GM11168 (cell line): ENCODE measurements around the gene ACTR3C.

Source experiments
- in situ Hi-C: fragments of 300-500 bp; cut with MboI; formaldehyde crosslinking; loops from one replicate; pipeline ENCODE4 v1.12.0; 2022; ENCODE audit warnings: low sequenced_read_pairs; ENCODE audit not compliant: unreplicated experiment

ACTR3C gene

GRCh38 chr7:150338166-150338829 lies 15.0 kb upstream of the ACTR3C start:
- in situ Hi-C loops, result no loop called here

- in situ Hi-C loops, result no loop called here
These were observed 14.3 kb upstream of the ACTR3C start for GRCh38 chr7:150337659-150338081.

DNA sequence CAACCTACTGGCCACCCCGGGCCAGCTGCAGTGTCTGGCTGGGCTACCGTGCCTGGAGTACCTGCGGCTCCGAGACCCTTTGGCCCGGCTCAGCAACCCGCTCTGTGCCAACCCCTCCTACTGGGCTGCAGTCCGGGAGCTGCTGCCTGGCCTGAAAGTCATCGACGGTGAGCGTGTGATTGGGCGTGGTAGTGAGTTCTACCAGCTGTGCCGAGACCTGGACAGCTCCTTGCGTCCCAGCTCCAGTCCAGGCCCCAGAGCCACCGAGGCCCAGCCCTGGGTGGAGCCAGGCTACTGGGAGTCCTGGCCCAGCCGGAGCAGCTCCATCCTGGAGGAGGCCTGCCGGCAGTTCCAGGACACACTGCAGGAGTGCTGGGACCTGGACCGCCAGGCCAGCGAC lies 13.8 kb upstream of the ACTR3C start:
- in situ Hi-C loops, result no loop called here

- in situ Hi-C loops, result no loop called here
These were observed 13.4 kb upstream of the ACTR3C start for GRCh38 chr7:150336746-150337145.

DNA sequence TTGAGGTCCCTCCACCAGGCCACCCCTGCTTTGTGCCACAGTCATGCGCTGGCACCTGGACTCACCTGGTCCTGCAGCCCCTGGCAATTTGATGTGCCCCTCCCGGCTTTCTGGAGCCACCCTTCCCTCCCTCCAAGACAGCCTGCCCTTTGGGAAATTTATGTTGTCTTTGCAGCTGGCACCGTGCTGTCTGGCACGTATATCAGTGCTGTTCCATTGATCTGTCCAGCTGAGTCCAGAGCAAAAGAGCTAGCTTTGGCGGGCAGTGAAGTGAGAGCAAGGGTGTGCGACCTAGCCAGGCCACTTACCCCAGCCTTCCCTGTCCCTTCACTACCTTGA lies 12.4 kb upstream of the ACTR3C start:
- in situ Hi-C loops, result no loop called here

DNA sequence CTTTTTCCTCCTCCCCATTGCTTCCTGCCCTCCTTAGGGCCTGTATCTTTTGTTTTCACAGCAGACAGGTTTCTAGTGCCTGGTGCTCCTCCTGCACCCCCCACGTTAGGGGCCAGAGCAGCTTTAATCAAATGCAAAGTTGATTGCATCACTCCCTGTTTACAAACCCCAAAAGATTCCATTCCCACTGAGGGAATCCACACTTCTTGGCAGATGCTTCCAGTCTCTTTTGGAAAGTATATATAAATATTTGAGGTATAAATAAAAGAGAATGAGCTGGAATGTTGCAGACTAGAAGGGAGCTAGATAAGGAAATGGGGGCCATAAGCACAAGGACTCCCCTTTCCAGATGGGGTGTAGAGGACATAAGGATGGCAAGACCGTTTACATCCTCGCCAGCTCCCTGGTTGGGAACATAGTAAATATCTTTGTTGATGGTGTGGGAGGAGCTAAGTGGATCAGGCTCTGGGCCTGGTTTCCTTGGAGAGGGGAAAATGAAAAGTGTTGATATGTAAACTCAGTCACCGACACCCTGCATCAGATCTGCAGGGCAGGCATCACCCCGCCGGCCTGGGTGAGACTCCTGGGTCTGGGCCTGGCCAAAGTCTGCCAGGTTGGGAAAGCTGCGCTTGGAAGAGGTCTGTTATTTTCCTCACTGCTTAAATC lies 11.9 kb upstream of the ACTR3C start:
- in situ Hi-C loops, result no loop called here

GRCh38 chr7:150334108-150334507 lies 10.8 kb upstream of the ACTR3C start:
- in situ Hi-C loops, result no loop called here

DNA sequence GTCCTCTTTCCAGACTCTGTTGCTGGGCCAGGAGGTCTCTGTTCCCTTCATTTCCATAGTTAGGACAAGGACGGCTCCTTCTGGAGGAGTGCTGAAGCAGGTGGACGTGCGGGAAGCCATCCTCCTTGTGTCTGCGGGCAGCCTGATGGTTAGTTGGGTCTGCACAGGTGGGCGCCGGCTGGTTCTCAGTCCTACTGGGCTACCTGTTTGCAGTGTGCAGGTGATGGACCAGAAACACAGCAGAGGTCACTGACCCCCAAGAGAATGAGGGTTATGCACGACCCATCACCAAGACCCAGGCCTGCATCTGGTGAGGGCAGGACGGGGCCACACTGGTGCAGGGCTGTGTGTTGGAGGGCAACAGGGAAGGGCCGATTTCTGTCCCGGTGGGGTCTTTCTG lies 10.3 kb upstream of the ACTR3C start:
- in situ Hi-C loops, result no loop called here

- in situ Hi-C loops, result no loop called here
These were observed 9.7 kb upstream of the ACTR3C start for GRCh38 chr7:150332852-150333635.

DNA sequence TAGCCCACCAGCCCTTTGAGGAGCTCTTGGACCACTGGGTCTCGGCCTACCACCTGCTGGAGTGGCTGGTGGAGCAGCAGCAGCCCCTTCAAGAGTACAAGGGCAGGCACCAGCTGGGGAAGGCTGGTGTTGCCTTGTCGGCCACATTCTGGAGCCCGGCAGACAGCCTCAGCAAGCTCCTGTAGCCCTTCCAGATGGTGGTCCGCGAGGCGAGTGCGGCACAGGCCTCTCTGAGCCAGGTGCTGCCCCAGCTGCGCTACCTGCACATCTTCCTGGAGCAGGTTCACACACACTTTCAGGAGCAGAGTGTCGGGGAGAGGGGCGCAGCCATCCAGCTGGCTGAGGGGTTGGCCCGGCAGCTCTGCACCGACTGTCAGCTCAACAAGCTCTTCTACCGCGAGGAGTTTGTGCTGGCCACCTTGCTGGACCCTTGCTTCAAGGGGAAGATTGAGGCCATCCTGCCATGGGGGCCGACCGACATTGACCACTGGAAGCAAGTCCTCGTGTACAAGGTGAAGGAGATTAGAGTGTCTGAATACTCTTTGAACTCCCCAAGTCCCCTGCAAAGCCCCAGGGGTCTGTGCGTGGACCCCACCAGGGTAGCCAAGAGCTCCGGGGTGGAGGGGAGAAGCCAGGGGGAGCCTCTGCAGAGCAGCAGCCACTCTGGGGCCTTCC lies 7.0 kb upstream of the ACTR3C start:
- in situ Hi-C loops, result no loop called here

DNA sequence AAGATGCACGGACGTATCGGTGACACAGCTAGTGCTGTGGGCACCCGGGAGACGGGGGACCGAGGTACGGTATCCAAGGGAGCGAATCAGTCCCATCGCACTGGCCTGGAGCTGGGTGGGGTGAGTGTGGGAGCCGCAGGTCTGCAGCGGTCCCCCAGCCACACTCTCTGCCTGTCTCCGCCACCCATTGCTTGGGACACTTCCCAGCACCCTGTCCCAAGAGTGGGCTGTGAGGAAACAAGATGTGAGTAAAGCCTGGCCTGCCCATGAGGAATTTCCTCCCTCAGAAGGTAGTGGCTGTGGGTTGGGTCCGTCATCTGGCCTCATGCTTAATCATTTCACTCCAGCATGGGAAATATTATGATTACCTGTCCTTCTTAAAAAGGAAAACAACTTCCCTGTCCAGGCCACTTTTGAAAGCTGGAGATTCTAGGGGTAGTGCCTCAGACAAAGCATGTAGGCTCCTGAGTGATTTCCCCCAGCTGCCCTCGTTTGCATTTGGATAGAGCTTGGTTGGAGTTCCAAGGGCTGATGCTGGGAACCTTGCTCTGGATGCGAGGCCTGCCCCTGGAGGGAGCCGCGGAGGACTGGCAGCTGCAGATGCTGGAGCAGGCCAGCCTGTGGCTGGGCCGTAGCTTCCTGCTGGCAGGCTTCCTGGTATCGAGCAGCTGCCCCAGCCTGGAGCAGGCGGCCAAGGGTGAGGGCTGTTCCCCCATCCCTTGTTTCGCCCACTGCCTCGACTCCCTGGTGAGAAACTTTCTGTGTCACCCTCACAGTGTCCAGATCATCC lies 6.2 kb upstream of the ACTR3C start:
- in situ Hi-C loops, result no loop called here

DNA sequence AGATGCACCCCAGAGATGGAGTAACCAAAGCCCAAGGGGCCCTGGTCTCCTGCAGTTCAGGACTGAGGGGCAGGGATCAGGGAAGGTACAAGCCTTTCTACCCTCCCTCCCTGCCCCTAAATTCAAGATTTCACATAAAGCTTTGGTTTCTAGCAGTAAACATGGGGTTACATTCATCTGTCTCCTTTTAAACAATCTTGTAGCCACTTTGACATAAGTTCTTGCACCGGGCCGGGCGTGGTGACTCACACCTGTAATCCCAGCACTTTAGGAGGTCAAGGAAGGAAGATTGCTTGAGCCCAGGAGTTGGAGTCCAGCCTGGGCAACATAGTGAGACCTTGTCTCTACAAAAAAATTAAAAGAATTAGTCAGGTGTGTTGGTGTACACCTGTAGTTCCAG lies 4.0 kb upstream of the ACTR3C start:
- in situ Hi-C loops, result no loop called here

DNA sequence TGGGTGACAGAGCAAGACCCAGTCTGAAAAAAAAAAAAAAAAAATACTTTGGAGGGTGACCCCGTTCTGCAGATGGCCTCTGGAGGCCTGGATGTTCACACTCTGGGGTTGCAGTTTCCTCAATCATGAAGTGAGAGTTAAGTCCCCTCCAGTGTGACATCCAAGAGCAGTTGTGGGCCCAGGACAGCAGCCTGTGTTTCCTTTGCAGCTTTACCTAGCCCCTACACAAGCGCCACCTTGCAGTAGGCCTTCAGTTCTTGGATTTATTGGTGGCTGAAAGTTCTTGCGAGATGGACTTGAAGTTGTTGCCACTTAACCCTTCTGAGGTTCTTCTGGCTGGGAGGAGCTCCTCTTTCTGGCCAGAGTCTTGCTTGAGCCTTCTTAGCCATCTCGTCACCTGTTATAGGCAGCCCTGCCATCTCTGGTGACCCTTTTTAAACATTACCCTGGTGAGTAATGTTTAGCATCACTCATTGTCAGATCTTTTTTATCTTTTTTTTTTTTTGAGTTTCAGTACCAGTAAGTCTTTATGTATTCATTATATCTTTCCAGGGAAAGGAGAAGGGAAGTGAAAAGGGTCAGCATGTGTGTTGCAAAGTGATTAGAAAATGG lies 3.4 kb upstream of the ACTR3C start:
- in situ Hi-C loops, result no loop called here

GRCh38 chr7:150325901-150326300 lies 2.6 kb upstream of the ACTR3C start:
- in situ Hi-C loops, result no loop called here

DNA sequence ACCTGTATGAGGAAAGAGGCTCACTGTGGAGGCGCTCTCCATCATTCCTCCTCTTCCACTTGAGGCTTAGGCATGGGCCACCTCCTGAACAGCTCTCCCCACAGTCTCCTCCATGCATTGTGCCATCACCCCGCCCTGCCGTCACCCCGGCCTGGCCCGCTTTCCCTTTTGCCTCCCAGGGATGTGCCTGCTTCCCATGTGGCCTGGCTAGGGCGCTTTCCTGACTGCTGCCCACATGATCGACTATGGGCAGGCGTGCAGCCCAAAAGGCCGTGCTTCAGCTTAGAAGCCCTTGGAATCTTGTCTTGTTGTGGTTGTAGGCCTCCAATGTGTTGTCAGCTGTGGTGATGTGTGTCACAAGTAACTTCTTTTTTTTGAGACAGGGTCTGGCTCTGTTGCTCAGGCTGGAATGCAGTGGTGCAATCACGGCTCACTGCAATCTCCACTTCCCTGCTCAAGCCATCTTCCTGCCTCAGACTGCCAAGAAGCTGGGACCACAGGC lies 1.8 kb upstream of the ACTR3C start:
- in situ Hi-C loops, result no loop called here

GRCh38 chr7:150324373-150324961 lies 1.1 kb upstream of the ACTR3C start:
- in situ Hi-C loops, result no loop called here

- in situ Hi-C loops, result no loop called here
These were observed 482 bp upstream of the ACTR3C start for GRCh38 chr7:150323682-150324372.

- in situ Hi-C loops, result no loop called here
These were observed 1.1 kb downstream of the ACTR3C start for GRCh38 chr7:150322114-150322832.
